Measurements from ENCODE around the gene FKBP2.

- TF ChIP-seq EZH2 (IDR thresholded peaks at IDR 0.05): no peak
- no peak for TF ChIP-seq POLR2AphosphoS5 (IDR thresholded peaks at IDR 0.05; ENCODE audit: borderline replicate concordance, low read depth, low read length)
Observed at GRCh38 chr11:64258356-64258755, 17.5 kb downstream of the FKBP2 start.

Data from SK-N-MC (cell line).